Measurements from ENCODE around the gene SLC22A1. TPM values are rescaled to one million over a fixed set of nuclear protein-coding genes. Genes with fewer than 3 reads are reported as not detected.

Gene SLC22A1
- total RNA-seq, 1 experiment from 2014 or later: 0.86 TPM

DNA sequence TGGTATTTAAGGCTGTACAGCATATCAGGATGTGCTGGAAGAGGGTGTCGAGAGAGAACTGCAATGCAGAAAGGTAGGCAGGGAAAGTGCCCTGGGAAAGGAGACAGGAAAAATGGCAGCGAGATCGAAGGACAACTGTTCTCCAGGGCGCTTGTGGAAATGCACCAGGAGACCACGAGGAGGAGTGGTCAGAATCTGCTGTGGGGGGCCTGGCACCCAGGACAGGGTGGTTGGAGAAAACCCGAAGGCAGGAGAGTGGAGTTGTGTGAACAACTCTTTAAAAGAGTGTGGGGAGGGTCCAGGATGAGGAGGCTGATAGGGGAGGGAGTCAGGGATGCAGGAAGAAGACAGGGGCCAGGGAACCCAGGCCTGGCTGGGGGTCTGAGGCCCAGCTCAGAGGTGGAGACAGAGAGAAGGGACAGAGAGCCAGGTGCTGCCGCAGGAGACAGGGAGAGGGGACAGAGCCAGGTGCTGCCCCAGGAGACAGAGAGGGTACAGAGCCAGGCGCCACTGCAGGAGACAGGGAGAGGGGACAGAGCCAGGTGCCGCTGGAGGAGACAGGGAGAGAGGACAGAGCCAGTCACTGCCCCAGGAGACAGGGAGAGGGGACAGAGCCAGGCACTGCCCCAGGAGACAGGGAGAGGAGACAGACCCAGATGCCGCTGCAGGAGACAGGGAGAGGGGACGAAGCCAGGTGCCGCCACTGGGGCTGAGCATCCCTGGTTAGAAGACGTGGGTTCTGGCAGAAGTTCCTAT, 9.3 kb downstream of the SLC22A1 start:
- Histone ChIP-seq H3K27ac (ENCODE audit: low read depth, low read length) (no peak overlapping the region), H3K79me2 (ENCODE audit: insufficient read depth, low read length) (no peaks in the 10 kb centered on the region), H3K27me3 (ENCODE audit: insufficient read depth, low read length) (no peaks in the 10 kb centered on the region), H3K4me2 (ENCODE audit: low read length) (no peak overlapping the region), H3K4me3 (replicated peaks in 1 of 2; ENCODE audit: low read depth in 1 of 2, low read length in 2 of 2) (no peak overlapping the region), H3K36me3 (ENCODE audit: control insufficient read depth in 1 of 2, insufficient read depth in 2 of 2, low read length in 2 of 2) (no peaks in the 10 kb centered on the region), H3K4me1 (ENCODE audit: control insufficient read depth in 1 of 2, insufficient read depth in 2 of 2, low read length in 2 of 2) (no peaks in the 10 kb centered on the region), H3K9me3 (ENCODE audit: control insufficient read depth in 1 of 2, insufficient read depth in 1 of 2, low read depth in 1 of 2, low read length in 2 of 2) (no peaks in the 10 kb centered on the region), H2AFZ (ENCODE audit: low read depth, low read length, poor library complexity, severe bottlenecking) (no peak overlapping the region), H3K9ac (ENCODE audit: low read length) (no peak overlapping the region), H4K20me1 (ENCODE audit: insufficient read depth) (no peaks in the 10 kb centered on the region), H3K9me2 (ENCODE audit: insufficient read depth) (no peaks in the 10 kb centered on the region)
- RAD21 ChIA-PET (ENCODE audit: low non-redundant PET in 1 of 2, low total read pairs in 2 of 2, uncharacterized antibody in 2 of 2, unreplicated experiment in 2 of 2): no interaction called here
- TF ChIP-seq CEBPB (IDR thresholded peaks at IDR 0.05; ENCODE audit: low read depth) (no peak), EZH2phosphoT487 (IDR thresholded peaks at IDR 0.05; ENCODE audit: borderline replicate concordance) (no peak), CBX3 (IDR thresholded peaks at IDR 0.05; ENCODE audit: low read depth) (no peak), EZH2 (IDR thresholded peaks at IDR 0.05) (no peak), RAD21 (IDR thresholded peaks at IDR 0.05; ENCODE audit: low read depth) (no peak), CTCF (IDR thresholded peaks at IDR 0.05 in 2 of 3, conservative IDR thresholded peaks at IDR 0.05 in 1 of 3; ENCODE audit: borderline replicate concordance in 1 of 3, insufficient read depth in 1 of 3, low read depth in 2 of 3, low read length in 2 of 3) (no peak), EGR1 (IDR thresholded peaks at IDR 0.05; ENCODE audit: low read depth) (no peak), POLR2AphosphoS5 (IDR thresholded peaks at IDR 0.05; ENCODE audit: low read depth, low read length) (no peak)
- CTCF ChIA-PET: no interaction called here
- no TSS peak for BruUV-seq (replicated peaks)
- DNase-seq (ENCODE audit: low read depth, low spot score) (no peak), ATAC-seq (no peak)
- intact Hi-C loops (cut with micrococcal nuclease): loop anchor here (10.0 kb wide), 1 partner anchor 164 kb away; no protein-coding TSS in a partner anchor
- POLR2A ChIA-PET: no interaction called here
